NCI-H1694 treated with DMSO at 0.1 percent for 48 hours (cell line): ENCODE data around the gene TFEB.
A peak's percentile ranks its signal among the peaks of the same experiment; 100 is the strongest.

ENCODE experiments used
- DNase-seq: peaks from one replicate; lab custom pipeline; 2025; lab: John Stamatoyannopoulos, UW

TFEB gene

GRCh38 chr6:41736800-41737555 lies 1.6 kb upstream of the TFEB start:
- no peak for DNase-seq

GRCh38 chr6:41736186-41736733 lies 852 bp upstream of the TFEB start:
- DNase-seq, result no peak

GRCh38 chr6:41734666-41735426 lies 562 bp downstream of the TFEB start:
- peak; percentile 58 for DNase-seq

- no peak for DNase-seq
These were observed 1.4 kb downstream of the TFEB start for GRCh38 chr6:41733707-41734665.

- DNase-seq, result no peak
These were observed 2.1 kb downstream of the TFEB start for GRCh38 chr6:41733360-41733706.

- DNase-seq, result no peak
These were observed 2.6 kb downstream of the TFEB start for GRCh38 chr6:41732591-41733359.

- no peak for DNase-seq
These were observed 3.3 kb downstream of the TFEB start for GRCh38 chr6:41732149-41732548.

GRCh38 chr6:41731561-41732086 lies 3.8 kb downstream of the TFEB start:
- no peak for DNase-seq

GRCh38 chr6:41730531-41731436 lies 4.6 kb downstream of the TFEB start:
- no peak for DNase-seq

GRCh38 chr6:41729624-41730023 lies 5.8 kb downstream of the TFEB start:
- DNase-seq, result no peak

GRCh38 chr6:41728954-41729353 lies 6.5 kb downstream of the TFEB start:
- DNase-seq, result no peak

- DNase-seq, result no peak
These were observed 7.1 kb downstream of the TFEB start for GRCh38 chr6:41728073-41728936.

GRCh38 chr6:41727705-41728072 lies 7.7 kb downstream of the TFEB start:
- no peak for DNase-seq

GRCh38 chr6:41726876-41727275 lies 8.5 kb downstream of the TFEB start:
- DNase-seq, result no peak

- no peak for DNase-seq
These were observed 10.6 kb downstream of the TFEB start for GRCh38 chr6:41724586-41725501.

- DNase-seq, result no peak
These were observed 11.2 kb downstream of the TFEB start for GRCh38 chr6:41724228-41724580.

GRCh38 chr6:41723530-41724227 lies 11.7 kb downstream of the TFEB start:
- DNase-seq, result no peak
